Measurements from ENCODE around the gene NOL4. TPM values are rescaled to one million over a fixed set of nuclear protein-coding genes. Genes with fewer than 3 reads are reported as not detected.
"Not testable (repeated sequence)": the region's sequence is repeated elsewhere in the genome, so short reads cannot be mapped to it uniquely, and the experiment has no call there.

The NOL4 gene
- 1 to 10 TPM; 1.2 to 3.0 (median 2.3) TPM for polyA plus RNA-seq (ENCODE audit: insufficient read depth in 1 of 5, insufficient read length in 5 of 5, low replicate concordance in 1 of 5)
- long read RNA-seq, donor 1: 0 reads
- long read RNA-seq, donor 2: 0 reads
- long read RNA-seq, donor 3: 0 reads
- long read RNA-seq, donor 4: 0 reads
- long read RNA-seq, donor 5: 0 reads
- long read RNA-seq, donor 6: 0 reads
- long read RNA-seq, donor 7: 0 reads
- long read RNA-seq, donor 8: 0 reads

DNA sequence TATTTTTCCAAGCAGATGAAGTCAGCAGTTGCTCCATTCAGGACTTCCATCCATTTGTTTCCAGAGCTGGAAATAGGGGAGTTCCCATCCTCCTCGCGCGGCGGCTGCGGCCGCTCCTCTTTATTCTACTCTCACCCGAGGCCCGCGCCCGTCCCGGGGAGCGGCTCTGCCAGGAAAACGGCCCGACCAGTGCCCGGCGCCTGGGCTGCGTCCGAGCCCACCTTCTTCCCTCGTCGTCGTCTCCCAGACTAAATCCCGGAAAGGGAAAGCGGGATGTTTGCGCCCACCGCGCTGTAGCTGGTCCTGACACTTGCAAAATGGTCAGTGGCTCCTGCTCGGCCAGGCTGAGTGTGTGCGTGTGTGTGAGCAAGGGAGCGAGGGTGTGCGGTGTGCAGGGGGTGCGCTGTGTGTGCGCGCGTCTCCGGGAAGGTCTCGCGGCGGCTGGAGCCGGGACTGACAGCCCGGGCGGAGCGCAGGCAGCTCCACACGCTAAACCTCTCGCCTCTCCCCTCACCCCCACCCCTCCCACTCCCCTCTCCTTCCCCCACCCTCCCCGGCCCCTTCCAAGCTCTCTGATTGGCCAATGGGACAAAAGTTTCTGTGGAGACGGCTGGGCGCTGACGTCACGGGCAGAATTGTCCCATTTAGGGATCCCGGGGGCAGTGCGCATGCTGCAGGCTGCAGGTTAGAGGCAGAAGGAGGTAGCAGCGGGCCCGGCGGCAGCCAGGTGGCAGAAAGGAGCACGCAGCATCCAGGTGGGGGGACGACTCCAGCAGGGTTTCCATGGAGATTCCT is at the start of gene NOL4:
NOL4 (minus strand) TSS at position 491 of the 795 bp plus-strand sequence. CDS start 1,660 bp downstream, outside the sequence.
- peak; percentile 61 to 66 for DNase-seq

DNA sequence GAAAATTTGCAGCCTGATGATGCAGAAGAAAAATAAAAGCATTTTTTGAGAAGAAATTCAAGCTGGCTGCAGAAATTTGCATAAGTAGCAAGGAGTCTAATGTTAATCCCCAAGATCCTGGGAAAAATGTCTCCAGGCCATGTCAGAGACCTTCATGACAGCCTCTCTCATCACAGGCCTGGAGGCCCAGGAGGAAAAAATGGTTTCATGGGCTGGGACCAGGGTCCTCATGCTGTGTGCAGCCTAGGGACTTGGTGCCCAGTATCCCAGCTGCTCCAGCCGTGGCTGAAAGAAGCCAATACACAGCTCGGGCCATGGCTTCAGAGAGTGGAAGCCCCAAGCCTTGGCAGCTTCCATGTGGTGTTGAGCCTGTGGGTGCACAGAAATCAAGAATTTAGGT is 41.3 kb upstream of the NOL4 start:
- not testable (repeated sequence) for DNase-seq

DNA sequence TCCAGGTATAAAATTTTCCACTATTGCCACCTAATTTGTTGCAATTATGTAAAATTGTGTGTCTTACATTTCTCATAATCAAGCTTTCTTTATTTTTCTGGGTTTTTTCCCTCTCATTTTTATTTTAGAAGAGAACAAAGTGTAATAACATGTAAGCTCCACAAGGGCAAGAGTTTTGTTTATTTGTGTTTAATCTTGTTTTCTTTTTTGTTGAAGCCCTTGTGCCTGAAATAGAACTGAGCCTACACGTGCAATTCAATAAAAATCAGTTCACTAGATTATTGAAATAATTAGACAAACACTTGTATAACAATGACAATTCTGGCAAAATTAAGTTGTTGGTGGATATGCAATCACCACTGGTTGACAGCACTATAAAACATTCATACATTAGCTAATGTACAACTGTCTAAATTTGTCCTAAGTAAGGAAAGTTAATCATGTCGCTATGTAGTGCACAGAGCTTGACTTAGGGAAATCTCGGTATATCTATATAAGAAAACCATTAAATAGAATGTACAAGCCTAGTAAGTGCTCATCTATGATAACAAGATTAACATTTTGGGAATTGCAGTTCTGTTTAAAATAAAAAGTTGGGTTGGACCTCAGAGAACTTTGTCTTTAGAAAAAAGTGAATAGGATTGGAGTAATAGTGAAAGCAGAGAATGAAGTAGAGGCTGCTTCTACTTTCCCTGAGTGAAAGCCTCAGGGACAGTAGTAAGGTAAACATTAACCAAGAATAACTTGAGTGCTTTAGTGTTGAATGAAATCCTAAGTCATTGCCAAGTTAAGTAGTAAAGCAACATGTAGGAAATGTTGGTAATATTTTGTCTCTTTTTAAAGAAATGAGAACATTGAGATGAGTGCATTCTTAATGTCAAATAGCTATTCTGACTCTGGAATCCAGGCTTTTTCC is 37.4 kb upstream of the NOL4 start:
- DNase-seq: peak; percentile 0 to 1

DNA sequence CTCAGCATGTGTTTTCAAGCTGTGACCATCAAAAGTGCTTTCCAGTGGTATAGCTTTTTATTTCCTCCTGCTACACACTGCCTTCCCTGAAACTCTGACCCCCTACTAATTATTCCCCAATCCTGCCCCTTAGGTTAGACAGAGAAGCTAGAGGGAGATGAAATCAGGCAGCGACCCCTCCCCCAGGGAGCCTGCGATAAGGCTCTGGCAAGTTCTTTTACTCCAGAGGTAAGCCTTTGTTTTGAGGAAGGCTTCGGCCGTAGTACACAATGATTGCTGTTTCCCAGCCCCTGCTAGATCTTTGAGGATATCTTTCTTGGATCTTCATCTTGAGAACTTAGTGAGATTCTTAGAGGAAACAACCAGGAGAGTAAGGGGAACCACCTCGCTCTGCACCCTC is 33.5 kb upstream of the NOL4 start:
- DNase-seq: no peak

DNA sequence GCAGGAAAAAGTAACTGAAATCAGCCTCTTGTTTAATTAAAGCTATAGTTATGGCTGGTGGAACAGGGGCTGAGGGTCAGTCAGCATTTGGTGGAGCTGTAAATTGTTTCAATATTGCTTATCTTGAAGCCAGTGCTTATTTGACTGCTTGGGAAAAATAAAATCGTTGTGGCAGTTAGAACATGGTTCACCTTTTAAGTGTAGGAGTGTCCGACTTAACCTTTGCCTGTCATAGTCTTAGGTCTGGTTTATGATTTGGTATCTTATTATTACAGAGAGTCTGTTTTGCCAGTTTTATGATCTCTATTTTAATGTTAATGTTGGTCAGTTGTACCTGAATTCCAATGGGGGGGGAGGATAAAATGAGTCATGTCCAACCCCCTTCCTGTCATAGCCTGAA is 27.2 kb upstream of the NOL4 start:
- no peak for DNase-seq

- no peak for DNase-seq
Observed at GRCh38 chr18:34248727-34249126, 24.0 kb upstream of the NOL4 start.

DNA sequence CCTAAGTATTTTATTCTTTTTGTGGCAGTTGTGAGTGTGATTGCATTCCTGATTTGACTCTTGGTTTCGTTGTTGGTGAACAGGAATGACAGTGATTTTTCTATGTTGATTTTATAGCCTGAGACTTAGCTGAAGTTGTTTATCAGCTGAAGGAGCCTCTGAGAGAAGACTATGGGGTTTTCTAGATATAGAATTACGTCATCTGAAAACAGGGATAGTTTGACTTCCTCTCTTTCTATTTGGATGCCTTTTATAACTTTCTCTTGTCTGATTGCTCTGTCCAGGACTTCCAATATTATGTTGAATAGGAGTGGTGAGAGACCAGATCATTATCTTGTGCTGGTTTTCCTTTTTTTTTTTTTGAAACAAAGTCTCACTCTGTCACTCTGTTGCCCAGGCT is 18.0 kb upstream of the NOL4 start:
- no peak for DNase-seq

GRCh38 chr18:34233781-34234388 is 9.2 kb upstream of the NOL4 start:
- DNase-seq: not testable (repeated sequence)

GRCh38 chr18:34225218-34225553 is 473 bp upstream of the NOL4 start:
- DNase-seq: no peak

DNA sequence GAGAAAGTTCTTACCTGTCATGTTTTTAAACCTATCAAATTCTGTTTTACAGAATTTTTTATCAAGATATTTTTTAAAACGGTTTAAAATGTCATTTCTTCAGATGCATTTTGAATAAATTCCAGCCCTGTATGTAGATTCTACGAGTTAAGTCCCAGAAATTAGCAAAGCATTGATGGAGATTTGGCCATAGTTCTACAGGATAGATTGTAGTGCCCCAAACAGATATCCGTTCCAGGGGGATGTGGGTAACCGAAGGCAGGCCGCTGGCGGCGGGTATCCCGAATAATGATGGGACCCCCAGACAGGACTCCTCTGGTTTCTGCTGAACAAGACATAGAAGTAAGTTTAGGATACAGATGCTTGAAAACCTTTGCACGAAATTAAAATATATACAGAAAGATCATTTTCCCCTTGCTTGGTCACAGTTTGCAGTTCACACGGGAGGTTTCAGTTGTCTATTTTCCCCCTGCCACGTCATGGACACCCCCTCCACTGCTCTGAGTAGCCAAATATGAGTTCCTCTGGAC is 755 bp downstream of the NOL4 start:
- DNase-seq: no peak

DNA sequence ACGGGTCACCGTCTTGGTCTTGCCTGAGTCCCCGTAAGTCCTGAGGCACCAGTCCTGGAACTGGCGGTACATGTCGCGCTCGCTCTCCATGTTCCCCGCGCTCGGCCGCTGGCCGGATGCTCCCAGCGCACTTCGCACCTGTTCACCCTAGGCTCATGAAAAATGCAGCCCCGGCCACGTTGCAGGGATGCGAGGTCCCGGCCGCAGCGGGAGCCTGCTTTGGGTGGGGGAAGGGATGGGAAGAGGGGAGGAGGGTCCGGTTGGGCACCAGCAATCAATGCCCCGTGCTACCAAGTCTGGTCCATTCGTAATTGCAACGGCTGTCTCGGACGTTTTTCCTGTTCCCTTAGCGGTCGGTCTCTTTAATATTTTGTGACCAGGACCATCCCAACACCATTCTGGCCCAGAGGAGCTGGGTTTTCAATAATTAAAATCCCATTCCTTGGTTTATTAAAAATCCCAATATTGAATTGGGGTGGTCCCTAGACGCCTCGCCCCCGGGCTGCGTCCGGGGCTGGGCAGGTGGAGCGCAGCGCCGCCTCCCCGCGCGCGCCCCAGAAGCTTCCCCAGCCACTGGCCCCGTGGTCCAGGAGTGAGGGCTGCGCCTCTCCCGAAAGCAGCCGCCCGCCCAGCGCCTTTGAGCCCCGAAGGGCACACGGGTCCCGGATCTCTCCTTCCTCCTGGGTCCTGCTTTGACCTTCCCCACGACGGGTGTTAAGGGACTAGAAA is 1.4 kb downstream of the NOL4 start:
- peak; percentile 3 to 25 for DNase-seq

DNA sequence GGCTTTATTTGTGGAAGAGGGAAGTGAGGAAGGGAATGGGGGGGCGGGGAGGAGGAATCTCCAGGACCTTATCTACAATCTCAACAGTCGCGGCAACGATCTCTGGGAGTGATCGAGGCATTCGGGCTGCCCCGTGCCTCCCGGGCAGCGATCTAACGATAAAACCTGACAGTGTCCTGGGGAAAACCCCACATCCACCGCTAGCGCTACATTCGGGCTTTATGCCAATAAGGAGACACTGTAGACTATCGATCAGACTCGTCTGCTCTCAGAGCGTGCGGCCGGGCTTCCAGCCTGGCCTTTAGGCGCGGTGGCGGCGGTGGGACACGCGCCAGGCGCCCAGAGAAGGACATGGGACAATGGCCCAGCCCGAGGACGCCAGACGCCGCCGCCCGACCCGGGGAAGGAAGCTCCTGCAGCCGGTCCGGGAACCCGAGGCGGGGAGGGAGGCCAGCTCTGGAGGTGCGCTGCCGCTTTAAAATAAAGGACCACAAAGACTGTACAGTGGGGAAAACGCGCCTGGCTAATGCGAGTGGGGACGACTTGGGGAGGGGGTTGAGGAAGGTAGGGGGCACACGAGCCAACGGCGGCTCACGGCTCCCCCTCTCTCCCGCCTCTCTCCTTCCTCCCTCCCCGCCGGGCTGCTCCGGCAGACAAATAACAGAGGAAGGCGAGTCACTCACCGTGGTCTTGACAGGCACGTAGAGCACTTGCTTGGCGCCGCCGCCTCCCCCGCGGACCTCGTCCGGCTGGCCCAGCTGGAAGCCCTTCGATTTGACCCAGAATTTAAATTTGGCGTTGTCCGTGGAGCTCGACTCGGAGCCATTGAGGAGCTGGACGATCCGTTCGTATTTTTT is 2.2 kb downstream of the NOL4 start:
- peak; percentile 7 to 15 for DNase-seq

DNA sequence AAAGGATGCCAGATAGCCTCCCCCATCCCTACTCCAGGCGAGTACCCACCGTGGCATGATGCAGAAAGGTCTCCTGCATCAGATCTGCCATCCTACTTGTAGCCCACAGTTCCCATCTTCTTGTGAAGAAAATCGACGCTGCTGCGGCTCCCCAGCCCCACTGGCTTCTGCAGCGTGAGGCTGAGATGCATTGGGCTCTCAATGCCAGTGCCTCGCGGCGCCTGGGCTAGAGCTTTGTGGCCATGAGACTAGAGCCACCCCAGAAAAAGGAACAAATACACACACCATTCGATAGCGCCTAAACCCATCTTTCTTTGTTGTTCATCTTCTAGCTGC is 2.8 kb downstream of the NOL4 start:
- DNase-seq: no peak

GRCh38 chr18:34220081-34220815 is 4.5 kb downstream of the NOL4 start:
- no peak for DNase-seq

DNA sequence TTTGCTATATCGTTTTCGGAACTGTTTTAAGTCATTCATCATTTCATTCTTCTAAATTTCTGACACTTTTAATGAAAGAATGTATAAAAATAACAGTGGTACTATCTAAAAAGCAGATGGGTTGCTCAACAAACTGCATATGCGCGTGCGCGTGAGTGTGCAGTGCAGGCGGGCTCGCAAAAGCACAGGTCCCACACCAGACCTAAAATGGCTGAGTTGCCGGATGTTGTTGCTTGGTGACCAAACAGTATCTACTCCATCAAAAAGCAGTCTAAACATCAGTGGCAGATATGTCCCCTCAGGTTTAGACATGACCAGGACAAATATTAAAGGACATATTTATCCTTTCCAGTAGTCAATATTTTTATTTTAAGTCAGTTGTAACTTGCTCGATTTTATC is 5.1 kb downstream of the NOL4 start:
- DNase-seq: no peak

DNA sequence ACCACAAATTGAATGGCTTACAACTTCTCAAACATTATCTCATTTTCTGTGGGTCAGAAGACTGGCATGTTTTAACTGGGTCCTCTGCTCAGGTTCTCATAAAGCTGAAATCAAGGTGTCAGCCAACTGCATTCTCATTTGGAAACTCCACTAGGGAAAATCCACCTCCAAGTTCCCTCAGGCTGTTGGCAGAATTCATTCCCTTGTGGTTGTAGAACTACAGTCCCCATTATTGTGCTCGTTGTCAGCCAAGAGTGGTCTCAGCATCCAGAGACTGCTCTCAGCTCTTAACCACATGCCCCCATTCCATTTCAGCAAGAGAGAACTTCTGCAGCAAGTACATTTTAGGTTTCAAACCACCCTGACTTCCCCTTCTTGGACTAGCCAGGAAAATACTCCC is 12.2 kb downstream of the NOL4 start:
- DNase-seq: no peak

DNA sequence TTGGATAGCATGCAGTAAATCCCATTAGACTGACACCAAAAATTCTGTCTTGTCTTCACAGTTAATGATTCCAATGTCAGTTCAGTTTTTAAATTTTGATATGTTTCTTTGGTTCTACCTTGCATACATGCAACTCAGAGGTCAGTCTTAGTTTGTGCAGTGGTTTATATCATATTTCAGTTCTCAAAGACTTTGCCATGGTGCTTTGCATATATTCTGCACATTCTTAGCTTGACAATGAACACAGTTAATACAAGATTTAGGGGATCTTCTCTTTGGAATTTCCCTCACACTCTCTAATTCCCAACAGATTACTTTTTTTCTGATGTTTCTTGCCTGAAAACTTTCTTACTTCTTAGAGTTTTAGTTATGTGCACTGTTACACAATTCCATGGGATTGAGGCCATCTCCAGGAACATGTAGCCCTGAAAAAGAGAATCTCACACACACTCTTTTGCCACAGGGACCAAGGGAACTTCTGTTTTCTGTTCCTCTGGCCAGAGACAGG is 17.3 kb downstream of the NOL4 start:
- no peak for DNase-seq

DNA sequence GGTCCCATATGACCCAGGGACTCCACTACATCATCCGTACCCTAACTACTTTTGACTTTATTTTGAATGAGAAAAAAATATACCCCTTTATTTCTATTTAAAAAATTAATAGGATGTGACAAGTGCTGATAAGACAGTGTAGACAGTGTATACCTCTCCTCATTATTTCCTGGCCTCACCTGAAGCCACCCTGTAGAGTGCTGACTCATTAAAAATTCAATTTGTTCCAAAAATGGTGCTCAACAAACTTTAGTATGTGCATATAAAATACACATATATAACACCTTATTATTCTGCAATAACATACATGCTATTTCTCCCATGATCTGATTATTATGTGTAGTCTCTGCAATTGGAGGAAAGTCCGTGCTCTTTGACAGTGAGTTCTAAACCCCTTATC is 20.8 kb downstream of the NOL4 start:
- no peak for DNase-seq

- no peak for DNase-seq
Observed at GRCh38 chr18:34196256-34196655, 28.5 kb downstream of the NOL4 start.

Data from right lung (tissue), 10 donors.